Sigmoid colon (tissue), 7 donors: ENCODE data around the gene EXOSC10. TPM values are rescaled to one million over a fixed set of nuclear protein-coding genes. Genes with fewer than 3 reads are reported as not detected.
"Not testable (repeated sequence)": the region's sequence is repeated elsewhere in the genome, so short reads cannot be mapped to it uniquely, and the experiment has no call there.

Experiments used
- DNase-seq: peaks from one replicate; pipeline ENCODE4 v3.0.0-alpha.2; 2019
- H3K27ac ChIP-seq, 4 donors: fragments of 200-600 bp; sonication (generic); one replicate each; pipeline ENCODE4 v1.5.1; 2016 to 2019; ENCODE audit warnings: mild to moderate bottlenecking in 1 of 4
- H3K27me3 ChIP-seq, 3 donors: fragments of 200-600 bp; sonication (generic); one replicate each; pipeline ENCODE4 v1.5.1; 2019; ENCODE audit warnings: mild to moderate bottlenecking in 1 of 3
- H3K36me3 ChIP-seq, 4 donors: fragments of 200-600 bp; sonication (generic); one replicate each; pipeline ENCODE4 v1.5.1; 2016 to 2019
- H3K4me1 ChIP-seq, 4 donors: fragments of 200-600 bp; sonication (generic); one replicate each; pipeline ENCODE4 v1.5.1; 2017 to 2019
- H3K4me3 ChIP-seq, 4 donors: fragments of 200-600 bp; sonication (generic); one replicate each; pipeline ENCODE4 v1.5.1; 2017 to 2019; ENCODE audit warnings: mild to moderate bottlenecking in 2 of 4, moderate library complexity in 1 of 4
- H3K9me3 ChIP-seq, 4 donors: fragments of 200-600 bp in 3 of 4; sonication (generic) in 3 of 4; one replicate each; pipeline versions ENCODE4 v1.5.1 to v1.6.1; 2013 to 2019
- CTCF ChIP-seq, 4 experiments: fragments of 450-650 bp in 3 of 4; fragments of 200-600 bp in 1 of 4; IDR thresholded peaks; one replicate each; pipeline ENCODE4 v1.5.1; 2016 to 2019; ENCODE audit warnings: antibody characterized with exemption in 4 of 4, mild to moderate bottlenecking in 3 of 4, moderate library complexity in 2 of 4
- EP300 ChIP-seq, 4 donors: sonication (generic); formaldehyde crosslinking; IDR thresholded peaks; one replicate each; pipeline ENCODE4 v1.6.1; 2017; ENCODE audit warnings: antibody characterized with exemption in 4 of 4
- POLR2A ChIP-seq, 2 donors: fragments of 450-650 bp; IDR thresholded peaks; one replicate each; pipeline ENCODE4 v1.6.1; 2016; ENCODE audit warnings: antibody characterized with exemption in 2 of 2, mild to moderate bottlenecking in 2 of 2, moderate library complexity in 2 of 2
- POLR2AphosphoS5 ChIP-seq, 4 donors: sonication (generic); formaldehyde crosslinking; IDR thresholded peaks; one replicate each; pipeline ENCODE4 v1.6.1; 2017; ENCODE audit warnings: antibody characterized with exemption in 4 of 4
- WGBS, 2 donors: extraction: QIAGEN DNeasy Blood & Tissue Kit; methylation state at CpG; one replicate each; pipeline ENCODE4 v1.1.7; 2013; 5-methylcytosine and 5-hydroxymethylcytosine counted together
- intact Hi-C: fragments of 100-400 bp; cut with DNase I; formaldehyde crosslinking; loops from one replicate; pipeline ENCODE4 v1.15.1; 2023
- polyA plus RNA-seq, 3 donors: library from polyadenylated mRNA; stranded (reverse); fragments of 200-250 nt; gene quantifications; one replicate each; pipeline ENCODE4 v1.2.3, GENCODE V29; 2013
- total RNA-seq, 4 donors: library from RNA; depleted of rRNA; stranded (reverse); fragments of >200 nt; gene quantifications; one replicate each; pipeline ENCODE4 v1.1.0, GENCODE V29; 2016
- donor health status: healthy with polysubstance abuse.
- donor health status: Bipolar disorder and iron deficiency.
- donor health status: healthy.

The EXOSC10 gene
- total and polyA plus RNA-seq, 7 donors = 18.6 to 53.7 (median 38.8) TPM

DNA sequence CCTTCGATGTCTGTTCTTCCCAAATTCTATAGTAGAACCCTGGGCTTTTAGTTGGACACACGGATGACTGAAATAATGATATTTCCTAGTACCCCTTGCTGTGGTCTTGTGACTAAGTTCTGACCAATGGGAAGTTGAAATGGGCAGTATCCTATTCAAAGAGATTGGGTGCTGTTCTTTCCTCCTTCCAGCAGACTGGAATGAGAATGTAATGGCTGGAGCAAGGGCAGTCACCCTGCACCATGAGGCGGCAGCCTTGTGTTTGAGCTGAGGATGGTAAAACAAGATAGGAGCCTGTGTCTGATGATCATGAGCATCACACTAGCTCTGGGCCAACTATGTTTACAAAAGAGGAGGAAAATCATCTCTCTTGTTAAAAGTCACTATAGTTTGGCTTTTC is 34.7 kb downstream of the EXOSC10 start:
- TF ChIP-seq EP300 (IDR thresholded peaks at IDR 0.05) (no peak), POLR2AphosphoS5 (IDR thresholded peaks at IDR 0.05) (no peak), CTCF (IDR thresholded peaks at IDR 0.05) (no peak), POLR2A (IDR thresholded peaks at IDR 0.05) (no peak)
- Histone ChIP-seq H3K36me3 (peaks cover 27 to 68% (median 43%) of the 10 kb centered on the region in 4 donors), H3K4me1 (peaks cover 0 to 15% (median 13%) of the 10 kb centered on the region in 4 donors), H3K27me3 (no peaks in the 10 kb centered on the region), H3K4me3 (no peak overlapping the region), H3K9me3 (no peaks in the 10 kb centered on the region), H3K27ac (no peak overlapping the region)
- no peak for DNase-seq
- intact Hi-C loops = no loop called here
- WGBS, 2 donors = 97 to 99% methylated on average over 3 of the region's 3 CpGs

- peak; percentile 56 for DNase-seq
- intact Hi-C loops, H3K27ac ChIP-seq, H3K27me3 ChIP-seq, H3K4me3 ChIP-seq, H3K9me3 ChIP-seq: not testable (repeated sequence)
- Histone ChIP-seq H3K4me1 (peaks cover 0 to 20% (median 18%) of the 10 kb centered on the region in 4 donors), H3K36me3 (peaks cover 23 to 58% (median 35%) of the 10 kb centered on the region in 4 donors)
- 85 to 91% methylated on average over 18 of the region's 18 CpGs for WGBS, 2 donors
Measured at GRCh38 chr1:11063937-11064537, 35.6 kb downstream of the EXOSC10 start.

DNA sequence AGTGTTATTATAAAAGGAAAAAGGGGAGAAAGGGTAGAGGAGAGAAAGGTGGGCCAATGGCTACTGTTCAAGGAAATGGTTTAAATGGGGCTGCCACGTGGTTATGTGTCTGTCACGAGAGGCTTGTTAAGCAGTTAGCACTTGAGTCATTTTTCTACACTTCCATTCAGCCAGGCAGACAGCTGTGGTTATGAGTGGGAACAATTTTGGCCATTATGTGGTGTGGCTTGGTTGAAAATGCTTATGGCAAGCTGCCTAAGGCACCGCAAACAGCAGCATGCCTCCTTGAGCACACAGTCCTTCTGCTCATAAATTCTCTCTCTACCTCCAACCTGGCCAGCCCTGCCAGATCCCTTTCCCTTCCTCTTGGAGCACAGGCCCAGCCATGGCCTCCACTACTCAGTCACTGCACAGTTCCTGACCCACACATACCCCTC is 36.7 kb downstream of the EXOSC10 start:
- DNase-seq = peak; percentile 40
- TF ChIP-seq EP300 (IDR thresholded peaks at IDR 0.05) (no peak), POLR2AphosphoS5 (IDR thresholded peaks at IDR 0.05) (no peak), CTCF (IDR thresholded peaks at IDR 0.05) (no peak), POLR2A (IDR thresholded peaks at IDR 0.05) (no peak)
- Histone ChIP-seq H3K36me3 (peaks cover 13 to 51% (median 25%) of the 10 kb centered on the region in 4 donors), H3K4me3 (no peak overlapping the region), H3K4me1 (peaks cover 0 to 27% (median 26%) of the 10 kb centered on the region in 4 donors), H3K9me3 (no peaks in the 10 kb centered on the region), H3K27ac (no peak overlapping the region), H3K27me3 (no peaks in the 10 kb centered on the region)
- 32 to 59% methylated on average over 3 of the region's 3 CpGs for WGBS, 2 donors
- intact Hi-C loops = no loop called here

GRCh38 chr1:11061652-11062365 is 37.9 kb downstream of the EXOSC10 start:
- peaks cover 0 to 27% (median 26%) of the 10 kb centered on the region in 4 donors for H3K4me1 ChIP-seq
- no peak overlapping the region for H3K27ac ChIP-seq
- H3K36me3 ChIP-seq = peaks cover 7 to 51% (median 16%) of the 10 kb centered on the region in 4 donors
- no peaks in the 10 kb centered on the region for H3K27me3 ChIP-seq
- H3K9me3 ChIP-seq = no peaks in the 10 kb centered on the region
- DNase-seq = peak; percentile 46
- no peak overlapping the region for H3K4me3 ChIP-seq
- TF ChIP-seq POLR2A (IDR thresholded peaks at IDR 0.05) = no peak
- no peak for TF ChIP-seq CTCF (IDR thresholded peaks at IDR 0.05)
- no peak for TF ChIP-seq EP300 (IDR thresholded peaks at IDR 0.05)
- no peak for TF ChIP-seq POLR2AphosphoS5 (IDR thresholded peaks at IDR 0.05)
- 56 to 77% methylated on average over 5 of the region's 5 CpGs for WGBS, 2 donors
- intact Hi-C loops = loop anchor here (2.0 kb wide), 1 partner anchor 37 kb away; the partner anchor contains the start of gene EXOSC10
